Panc1 (cell line): ENCODE data around the gene SMOC2. TPM values are rescaled to one million over a fixed set of nuclear protein-coding genes. Genes with fewer than 3 reads are reported as not detected.

Source experiments
- ATAC-seq: fragments of 200-7000 bp; cut with Tn5 transposase; 2 replicates; pipeline ENCODE4 v1.9.1; 2020; ENCODE audit warnings: mild to moderate bottlenecking, moderate library complexity
- BruUV-seq: library from RNA; stranded (reverse); fragments of 400-500 nt; replicated peaks from 2 replicates; lab custom pipeline; 2021; lab: Mats Ljungman, UMichigan
- CTCF ChIA-PET: fragments of 300-600 bp; sonication (Branson Sonifier 250); formaldehyde crosslinking; loops from one replicate; lab custom pipeline; 2022; ENCODE audit warnings: antibody characterized with exemption; lab: Charles Lee
- POLR2A ChIA-PET: fragments of 300-600 bp; sonication (Branson Sonifier 250); formaldehyde crosslinking; loops from one replicate; lab custom pipeline; 2022; ENCODE audit warnings: antibody characterized with exemption; lab: Charles Lee
- DNase-seq: peaks from one replicate; pipeline ENCODE4 v3.0.0-alpha.2; 2010; ENCODE audit warnings: low read depth, low spot score
- H3K27ac ChIP-seq: 2 replicates; pipeline ENCODE4 v1.5.1; 2011; ENCODE audit warnings: mild to moderate bottlenecking, low read length, inconsistent platforms
- H3K27me3 ChIP-seq: fragments of 200-500 bp; sonication (Bioruptor generic); 2 replicates; pipeline ENCODE4 v1.6.0; 2014; ENCODE audit warnings: low read length, inconsistent platforms; ENCODE audit not compliant: control insufficient read depth, insufficient read depth
- H3K36me3 ChIP-seq: fragments of 200-500 bp; sonication (Bioruptor generic); 2 replicates; pipeline ENCODE4 v1.5.1; 2014; ENCODE audit warnings: inconsistent platforms, mild to moderate bottlenecking, low read length, moderate library complexity; ENCODE audit not compliant: control insufficient read depth, insufficient read depth
- H3K4me1 ChIP-seq: 2 replicates; pipeline ENCODE4 v1.5.1; 2011; ENCODE audit warnings: inconsistent platforms, mild to moderate bottlenecking, low read length, moderate library complexity; ENCODE audit not compliant: control insufficient read depth, insufficient read depth
- H3K4me3 ChIP-seq, 2 experiments: 2 replicates each; pipeline ENCODE4 v1.5.1; 2011 to 2012; ENCODE audit warnings: low read depth in 2 of 2, low read length in 2 of 2, mild to moderate bottlenecking in 2 of 2, inconsistent platforms in 1 of 2, moderate library complexity in 1 of 2
- H3K9me3 ChIP-seq: fragments of 200-500 bp; sonication (Bioruptor generic); 2 replicates; pipeline ENCODE4 v1.5.1; 2014; ENCODE audit warnings: low read depth, mild to moderate bottlenecking, inconsistent platforms, low read length, moderate library complexity; ENCODE audit not compliant: control insufficient read depth, insufficient read depth
- CTCF ChIP-seq: fragments of 450-650 bp; IDR thresholded peaks from 2 replicates; pipeline ENCODE4 v1.5.1; 2017; ENCODE audit warnings: mild to moderate bottlenecking
- POLR2AphosphoS5 ChIP-seq: IDR thresholded peaks from 2 replicates; pipeline ENCODE4 v1.6.1; 2012; ENCODE audit warnings: mild to moderate bottlenecking, low read depth, low read length, moderate library complexity
- REST ChIP-seq, 2 experiments: IDR thresholded peaks; 2 replicates each; pipeline ENCODE4 v1.6.1; 2011 to 2012; ENCODE audit warnings: low read depth in 2 of 2, control low read depth in 1 of 2, low read length in 1 of 2, mild to moderate bottlenecking in 1 of 2, moderate library complexity in 1 of 2; ENCODE audit not compliant: insufficient read depth in 1 of 2
- SIN3A ChIP-seq: IDR thresholded peaks from 2 replicates; pipeline ENCODE4 v1.6.1; 2012; ENCODE audit warnings: low read depth, mild to moderate bottlenecking, low read length, moderate library complexity, borderline replicate concordance; ENCODE audit not compliant: insufficient read depth
- TCF7L2 ChIP-seq: IDR thresholded peaks from 2 replicates; pipeline ENCODE4 v1.6.1; 2011; ENCODE audit warnings: mild to moderate bottlenecking, low read depth, low read length, inconsistent platforms
- in situ Hi-C: cut with HindIII; loops from 2 replicates; pipeline ENCODE4 v1.10.0; 2016; ENCODE audit warnings: low sequenced_read_pairs, low pct_unique_long_range_greater_than_20kb
- intact Hi-C: fragments of 100-400 bp; cut with micrococcal nuclease; formaldehyde crosslinking; loops from one replicate; pipeline ENCODE4 v1.10.0; 2022; ENCODE audit not compliant: unreplicated experiment
- total RNA-seq: library from RNA; stranded (reverse); gene quantifications from one replicate; pipeline ENCODE4 v1.2.1, GENCODE V29; 2021; ENCODE audit not compliant: unreplicated experiment

The SMOC2 gene
- total RNA-seq, 1 experiment from 2014 or later = 0.13 TPM

- no peak for DNase-seq
- no peak for TF ChIP-seq SIN3A
- no peak for TF ChIP-seq TCF7L2
- TF ChIP-seq REST (IDR thresholded peaks at IDR 0.05; ENCODE audit: insufficient read depth in 1 of 2, low read depth in 2 of 2, low read length in 1 of 2) = no peak
- no peak for TF ChIP-seq POLR2AphosphoS5
- no peak for TF ChIP-seq CTCF
- peaks cover 26% of the 10 kb centered on the region for H3K27me3 ChIP-seq
- no peak overlapping the region for H3K4me3 ChIP-seq
- H3K9me3 ChIP-seq = no peaks in the 10 kb centered on the region
- ATAC-seq = 0 out of 2 replicates have a peak, but pooled peaks have one; percentile 30
- no peaks in the 10 kb centered on the region for H3K4me1 ChIP-seq
- H3K36me3 ChIP-seq = no peaks in the 10 kb centered on the region
- in situ Hi-C loops = no loop called here
- no peak overlapping the region for H3K27ac ChIP-seq
- CTCF ChIA-PET = no interaction called here
- intact Hi-C loops = no loop called here
- BruUV-seq = no TSS peak
- POLR2A ChIA-PET = no interaction called here
Observed at GRCh38 chr6:168574075-168574698, 133.2 kb downstream of the SMOC2 start.

GRCh38 chr6:168574699-168575195 is 133.8 kb downstream of the SMOC2 start:
- CTCF ChIA-PET = no interaction called here
- ATAC-seq (peak; percentile 28; the same call in 1 of the 2 replicates), DNase-seq (no peak)
- in situ Hi-C loops = no loop called here
- Histone ChIP-seq H3K4me1 (no peaks in the 10 kb centered on the region), H3K9me3 (no peaks in the 10 kb centered on the region), H3K36me3 (no peaks in the 10 kb centered on the region), H3K4me3 (no peak overlapping the region), H3K27me3 (peaks cover 31% of the 10 kb centered on the region), H3K27ac (no peak overlapping the region)
- intact Hi-C loops = no loop called here
- POLR2A ChIA-PET = no interaction called here
- no TSS peak for BruUV-seq
- TF ChIP-seq REST (IDR thresholded peaks at IDR 0.05; ENCODE audit: insufficient read depth in 1 of 2, low read depth in 2 of 2, low read length in 1 of 2) (no peak), SIN3A (no peak), POLR2AphosphoS5 (no peak), CTCF (no peak)
